Natural killer cell (primary cell): Measurements from ENCODE around the gene MACROH2A1. TPM values are rescaled to one million over a fixed set of nuclear protein-coding genes. Genes with fewer than 3 reads are reported as not detected.

Source experiments
- ATAC-seq, 3 donors: fragments of 150-1000 bp in 2 of 3; fragments of 200-7000 bp in 1 of 3; cut with Tn5 transposase; 1 replicate in 1 of 3; 2 replicates in 2 of 3; pipeline ENCODE4 v1.10.0; 2021; ENCODE audit warnings: mild to moderate bottlenecking in 2 of 3, moderate library complexity in 2 of 3
- DNase-seq, 2 donors: peaks; one replicate each; pipeline versions ENCODE4 v3.0.0 to v3.0.0-alpha.2; 2013 to 2021; ENCODE audit warnings: mixed read lengths in 1 of 2
- H3K27ac ChIP-seq: one replicate; pipeline ENCODE4 v1.5.1; 2013; ENCODE audit warnings: mild to moderate bottlenecking, low read length
- H3K27me3 ChIP-seq: one replicate; pipeline ENCODE4 v1.6.1; 2013; ENCODE audit warnings: low read length; ENCODE audit not compliant: control insufficient read depth, insufficient read depth
- H3K36me3 ChIP-seq: one replicate; pipeline ENCODE4 v1.6.1; 2013; ENCODE audit warnings: low read length; ENCODE audit not compliant: control insufficient read depth, insufficient read depth
- H3K4me1 ChIP-seq: one replicate; pipeline ENCODE4 v1.6.1; 2013; ENCODE audit warnings: low read length; ENCODE audit not compliant: control insufficient read depth, insufficient read depth
- H3K4me3 ChIP-seq: one replicate; pipeline ENCODE4 v1.5.1; 2013; ENCODE audit warnings: low read length
- H3K9me3 ChIP-seq: one replicate; pipeline ENCODE4 v1.6.1; 2013; ENCODE audit warnings: low read length; ENCODE audit not compliant: control insufficient read depth, insufficient read depth
- H3K27ac Mint-ChIP-seq, 2 donors: one replicate each; pipeline ENCODE4 v1.8.0; 2022; ENCODE audit warnings: mild to moderate bottlenecking in 2 of 2, mixed read lengths in 2 of 2, moderate library complexity in 1 of 2
- H3K27me3 Mint-ChIP-seq, 2 donors: one replicate each; pipeline ENCODE4 v1.8.0; 2022; ENCODE audit warnings: low read depth in 2 of 2, mixed read lengths in 2 of 2
- H3K36me3 Mint-ChIP-seq: one replicate; pipeline ENCODE4 v1.8.0; 2022; ENCODE audit warnings: mixed read lengths
- H3K4me1 Mint-ChIP-seq, 2 donors: one replicate each; pipeline ENCODE4 v1.8.0; 2022; ENCODE audit warnings: mixed read lengths in 2 of 2
- H3K4me3 Mint-ChIP-seq: one replicate; pipeline ENCODE4 v1.8.0; 2022; ENCODE audit warnings: mild to moderate bottlenecking, moderate library complexity, mixed read lengths
- H3K9me3 Mint-ChIP-seq, 2 donors: one replicate each; pipeline ENCODE4 v1.8.0; 2022; ENCODE audit warnings: mixed read lengths in 2 of 2
- WGBS: methylation state at CpG from one replicate; pipeline ENCODE4 v1.1.7; 2013; ENCODE audit warnings: missing lambda C conversion rate; ENCODE audit not compliant: insufficient coverage; 5-methylcytosine and 5-hydroxymethylcytosine counted together
- intact Hi-C: fragments of 100-400 bp; cut with micrococcal nuclease; formaldehyde crosslinking; loops from one replicate; pipeline ENCODE4 v1.14.2; 2022
- total RNA-seq, 4 donors: library from RNA; stranded (reverse); fragments of 120-200 nt in 1 of 4; gene quantifications; one replicate each; pipeline versions ENCODE4 v1.2.3 to v1.2.4, GENCODE V29; 2013 to 2022
- TF ChIP-seq, protein P1 (sequence below): fragments of 200-600 bp; IDR thresholded peaks from one replicate; pipeline ENCODE4 v1.8.0; 2022; ENCODE audit warnings: antibody characterized with exemption

The MACROH2A1 gene
- total RNA-seq, 3 donors from 2014 or later (not counting 1 experiment from before 2014, with no cell fraction given) = 139 to 160 (median 139) TPM

DNA sequence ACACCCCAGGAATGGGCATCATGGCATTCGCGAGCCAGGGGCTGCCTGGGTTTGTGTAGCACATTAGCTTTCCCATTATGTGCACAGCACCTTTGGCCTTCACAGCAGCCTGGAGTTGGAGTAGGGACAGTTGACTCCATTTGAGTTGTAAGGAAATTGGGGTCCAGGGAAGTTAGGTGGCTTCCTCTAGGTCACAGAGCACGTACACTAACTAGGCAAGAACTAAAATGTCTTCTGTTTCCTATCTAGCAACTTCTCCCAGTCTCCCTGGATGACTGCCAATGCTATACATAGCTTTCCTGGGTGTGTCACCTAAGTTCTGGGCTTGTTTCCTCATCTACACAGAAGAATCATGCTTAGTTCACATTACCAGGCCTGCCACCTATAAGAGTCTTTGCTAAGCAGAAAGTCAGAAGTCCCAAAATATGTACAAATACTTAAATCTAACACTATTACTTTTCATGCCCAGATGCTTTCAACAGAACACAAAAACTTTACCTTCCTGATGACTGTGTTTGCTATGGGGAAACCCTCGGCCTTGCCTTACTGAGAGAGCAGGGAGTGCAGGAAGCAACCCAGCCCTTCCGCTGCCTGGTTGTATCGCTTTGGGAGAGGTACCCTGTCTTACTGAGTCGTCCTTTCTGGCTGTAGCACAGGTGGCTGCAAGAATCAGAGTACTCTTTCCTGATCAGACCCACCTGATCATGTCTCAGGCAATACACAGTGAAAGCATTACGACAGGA, 12.0 kb downstream of the MACROH2A1 start:
- ATAC-seq = peak in 1 of 3 donors; percentile 18
- Histone ChIP-seq H3K27ac (peak overlapping the region; percentile 24), H3K4me1 (peaks cover 41% of the 10 kb centered on the region), H3K36me3 (peaks cover 50% of the 10 kb centered on the region), H3K9me3 (no peaks in the 10 kb centered on the region), H3K4me3 (no peak overlapping the region), H3K27me3 (no peaks in the 10 kb centered on the region)
- intact Hi-C loops = no loop called here
- no peaks in the 10 kb centered on the region for H3K27me3 Mint-ChIP-seq
- peak overlapping the region in 1 of 2 donors; percentile 73 for H3K27ac Mint-ChIP-seq
- 68% methylated on average over 8 of the region's 8 CpGs for WGBS
- DNase-seq = peak in 1 of 2 donors; percentile 17
- no peaks in the 10 kb centered on the region for H3K9me3 Mint-ChIP-seq
- H3K36me3 Mint-ChIP-seq = peaks cover 7% of the 10 kb centered on the region
- TF ChIP-seq, protein P1, sequence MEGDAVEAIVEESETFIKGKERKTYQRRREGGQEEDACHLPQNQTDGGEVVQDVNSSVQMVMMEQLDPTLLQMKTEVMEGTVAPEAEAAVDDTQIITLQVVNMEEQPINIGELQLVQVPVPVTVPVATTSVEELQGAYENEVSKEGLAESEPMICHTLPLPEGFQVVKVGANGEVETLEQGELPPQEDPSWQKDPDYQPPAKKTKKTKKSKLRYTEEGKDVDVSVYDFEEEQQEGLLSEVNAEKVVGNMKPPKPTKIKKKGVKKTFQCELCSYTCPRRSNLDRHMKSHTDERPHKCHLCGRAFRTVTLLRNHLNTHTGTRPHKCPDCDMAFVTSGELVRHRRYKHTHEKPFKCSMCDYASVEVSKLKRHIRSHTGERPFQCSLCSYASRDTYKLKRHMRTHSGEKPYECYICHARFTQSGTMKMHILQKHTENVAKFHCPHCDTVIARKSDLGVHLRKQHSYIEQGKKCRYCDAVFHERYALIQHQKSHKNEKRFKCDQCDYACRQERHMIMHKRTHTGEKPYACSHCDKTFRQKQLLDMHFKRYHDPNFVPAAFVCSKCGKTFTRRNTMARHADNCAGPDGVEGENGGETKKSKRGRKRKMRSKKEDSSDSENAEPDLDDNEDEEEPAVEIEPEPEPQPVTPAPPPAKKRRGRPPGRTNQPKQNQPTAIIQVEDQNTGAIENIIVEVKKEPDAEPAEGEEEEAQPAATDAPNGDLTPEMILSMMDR = no peak
- no peak overlapping the region for H3K4me3 Mint-ChIP-seq
- peaks cover 62 to 63% of the 10 kb centered on the region in 2 donors for H3K4me1 Mint-ChIP-seq

DNA sequence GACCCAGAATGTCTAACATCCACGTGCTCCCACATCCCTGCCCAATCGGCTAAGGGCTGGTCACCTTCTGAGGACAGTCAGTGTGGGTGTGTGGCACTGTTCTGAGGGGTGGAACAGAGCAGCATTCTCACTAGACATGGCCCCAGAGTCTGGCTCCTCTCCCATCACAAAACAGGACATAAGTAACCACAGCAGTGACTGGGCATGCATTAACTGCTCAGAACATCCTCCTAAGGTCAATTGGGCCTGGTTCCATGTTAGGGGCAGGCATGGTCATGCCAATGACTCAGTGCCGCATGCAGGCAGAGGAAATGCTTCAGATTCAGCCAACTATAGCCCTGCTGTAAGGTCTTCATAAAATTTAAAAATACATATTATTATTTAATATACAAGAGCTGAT, 12.9 kb downstream of the MACROH2A1 start:
- Mint-ChIP-seq H3K9me3 (no peaks in the 10 kb centered on the region), H3K4me3 (no peak overlapping the region), H3K27ac (peak overlapping the region in 1 of 2 donors; percentile 37), H3K4me1 (peaks cover 60 to 61% of the 10 kb centered on the region in 2 donors), H3K27me3 (no peaks in the 10 kb centered on the region), H3K36me3 (peaks cover 7% of the 10 kb centered on the region)
- Histone ChIP-seq H3K27me3 (no peaks in the 10 kb centered on the region), H3K9me3 (no peaks in the 10 kb centered on the region), H3K4me3 (no peak overlapping the region), H3K27ac (no peak overlapping the region), H3K36me3 (peaks cover 53% of the 10 kb centered on the region), H3K4me1 (peaks cover 32% of the 10 kb centered on the region)
- intact Hi-C loops = no loop called here
- WGBS = 100% methylated on average over 3 of the region's 3 CpGs
- ATAC-seq (peak in 1 of 3 donors; percentile 18), DNase-seq (no peak)
- TF ChIP-seq, protein P1 = no peak

DNA sequence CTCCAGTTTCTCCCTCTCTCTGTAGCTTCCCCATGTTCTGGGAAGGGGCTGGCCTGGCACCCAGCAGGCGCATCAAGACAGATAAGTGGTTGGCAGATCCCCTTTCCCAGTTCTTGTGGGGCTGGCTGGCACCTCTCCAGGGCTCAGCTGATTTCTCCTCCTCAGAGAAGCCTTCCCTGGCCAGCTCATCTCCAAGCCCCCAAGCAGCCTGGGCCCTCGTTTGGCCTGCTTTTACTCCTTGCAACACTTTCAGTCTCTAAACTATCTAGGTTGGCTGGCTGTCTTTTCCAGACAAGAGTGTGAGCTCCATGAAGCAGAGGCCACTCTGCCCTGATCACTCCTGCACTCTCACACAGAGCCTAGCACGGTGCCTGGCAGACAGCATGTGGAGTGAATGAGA, 13.5 kb downstream of the MACROH2A1 start:
- TF ChIP-seq, protein P1 = no peak
- Mint-ChIP-seq H3K4me3 (no peak overlapping the region), H3K27me3 (no peaks in the 10 kb centered on the region), H3K9me3 (no peaks in the 10 kb centered on the region), H3K27ac (peak overlapping the region in 1 of 2 donors; percentile 37), H3K36me3 (peaks cover 7% of the 10 kb centered on the region), H3K4me1 (peaks cover 56 to 58% of the 10 kb centered on the region in 2 donors)
- H3K9me3 ChIP-seq = no peaks in the 10 kb centered on the region
- H3K27ac ChIP-seq = no peak overlapping the region
- H3K4me1 ChIP-seq = peaks cover 28% of the 10 kb centered on the region
- ATAC-seq = no peak
- no peak for DNase-seq
- H3K27me3 ChIP-seq = no peaks in the 10 kb centered on the region
- whole genome bisulfite sequencing = 95% methylated on average over 3 of the region's 3 CpGs
- H3K36me3 ChIP-seq = peaks cover 55% of the 10 kb centered on the region
- intact Hi-C loops = no loop called here
- no peak overlapping the region for H3K4me3 ChIP-seq

DNA sequence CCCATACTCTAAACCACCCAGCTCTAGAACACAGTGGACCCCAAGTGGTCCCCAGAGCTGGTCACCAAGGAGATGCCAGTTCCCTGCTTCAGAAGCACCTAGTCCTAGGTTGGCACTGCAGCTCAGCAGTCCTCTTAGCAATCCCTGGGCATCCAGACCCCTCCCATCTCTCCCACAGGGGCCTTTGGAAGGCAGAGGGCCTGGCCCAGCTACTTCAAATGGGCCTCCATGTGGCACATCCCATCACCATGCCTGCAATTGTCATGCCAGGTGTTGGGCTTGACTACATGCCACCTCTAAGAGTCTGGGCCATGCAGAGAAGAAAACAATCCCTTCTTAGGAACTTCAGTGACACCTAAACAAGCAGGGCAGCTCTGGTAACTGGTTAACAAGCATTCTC, 14.1 kb downstream of the MACROH2A1 start:
- DNase-seq (no peak), ATAC-seq (no peak)
- Mint-ChIP-seq H3K4me1 (peaks cover 54 to 55% of the 10 kb centered on the region in 2 donors), H3K27ac (no peak overlapping the region), H3K9me3 (no peaks in the 10 kb centered on the region), H3K36me3 (peaks cover 7% of the 10 kb centered on the region), H3K4me3 (no peak overlapping the region), H3K27me3 (no peaks in the 10 kb centered on the region)
- TF ChIP-seq, protein P1 = no peak
- no peaks in the 10 kb centered on the region for H3K27me3 ChIP-seq
- H3K36me3 ChIP-seq = peaks cover 60% of the 10 kb centered on the region
- H3K4me3 ChIP-seq = no peak overlapping the region
- intact Hi-C loops = no loop called here
- H3K4me1 ChIP-seq = peaks cover 27% of the 10 kb centered on the region
- no peaks in the 10 kb centered on the region for H3K9me3 ChIP-seq
- no peak overlapping the region for H3K27ac ChIP-seq
